ENCODE measurements around the gene TNS1.

DNA sequence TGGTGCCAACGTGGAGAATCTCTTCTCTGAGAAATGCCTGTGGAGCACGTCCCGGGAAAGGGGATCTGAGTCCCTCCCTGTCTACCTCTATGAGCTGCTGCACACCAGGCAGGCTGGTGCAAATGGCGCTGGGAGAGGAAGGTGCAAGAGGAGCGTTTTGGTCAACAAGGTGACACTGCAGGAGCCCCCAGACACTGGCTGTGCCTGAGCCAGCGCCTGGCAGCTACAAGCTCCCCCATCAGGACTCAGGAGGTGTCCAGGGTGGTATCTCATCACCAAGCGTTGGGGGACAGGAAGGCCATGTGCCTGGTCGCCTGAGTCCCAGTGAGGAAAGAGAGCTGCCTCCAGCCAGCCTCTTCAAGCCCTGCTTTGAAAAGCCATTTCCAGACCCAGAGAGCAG, 173.4 kb downstream of the TNS1 start:
- TF ChIP-seq, protein P1, sequence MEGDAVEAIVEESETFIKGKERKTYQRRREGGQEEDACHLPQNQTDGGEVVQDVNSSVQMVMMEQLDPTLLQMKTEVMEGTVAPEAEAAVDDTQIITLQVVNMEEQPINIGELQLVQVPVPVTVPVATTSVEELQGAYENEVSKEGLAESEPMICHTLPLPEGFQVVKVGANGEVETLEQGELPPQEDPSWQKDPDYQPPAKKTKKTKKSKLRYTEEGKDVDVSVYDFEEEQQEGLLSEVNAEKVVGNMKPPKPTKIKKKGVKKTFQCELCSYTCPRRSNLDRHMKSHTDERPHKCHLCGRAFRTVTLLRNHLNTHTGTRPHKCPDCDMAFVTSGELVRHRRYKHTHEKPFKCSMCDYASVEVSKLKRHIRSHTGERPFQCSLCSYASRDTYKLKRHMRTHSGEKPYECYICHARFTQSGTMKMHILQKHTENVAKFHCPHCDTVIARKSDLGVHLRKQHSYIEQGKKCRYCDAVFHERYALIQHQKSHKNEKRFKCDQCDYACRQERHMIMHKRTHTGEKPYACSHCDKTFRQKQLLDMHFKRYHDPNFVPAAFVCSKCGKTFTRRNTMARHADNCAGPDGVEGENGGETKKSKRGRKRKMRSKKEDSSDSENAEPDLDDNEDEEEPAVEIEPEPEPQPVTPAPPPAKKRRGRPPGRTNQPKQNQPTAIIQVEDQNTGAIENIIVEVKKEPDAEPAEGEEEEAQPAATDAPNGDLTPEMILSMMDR (IDR thresholded peaks at IDR 0.05), result no peak
- TF ChIP-seq EZH2 (IDR thresholded peaks at IDR 0.05) (no peak), EZH2phosphoT487 (IDR thresholded peaks at IDR 0.05) (no peak)
